ENCODE results near the gene SPATA31C1.

The SPATA31C1 gene

GRCh38 chr9:87882627-87883026 is 35.1 kb upstream of the SPATA31C1 start, which contains the start of gene SPATA31E1:
TSS of gene SPATA31E1 (plus strand) at chr9:87882877. CDS start at chr9:87882892, 15 bp downstream.
- Histone ChIP-seq H3K36me3 (replicated peaks; ENCODE audit: insufficient read depth, low read length) (no peaks in the 10 kb centered on the region), H4K20me1 (ENCODE audit: insufficient read depth, low read length) (no peaks in the 10 kb centered on the region), H3K4me2 (ENCODE audit: low read depth, low read length) (no peak within 1 kb of the TSS), H3K27me3 (replicated peaks; ENCODE audit: insufficient read depth, low read length) (no peaks in the 10 kb centered on the region), H3K4me3 (ENCODE audit: low read length) (no peak within 1 kb of the TSS), H3K27ac (ENCODE audit: low read length) (no peak within 1 kb of the TSS), H3K4me1 (ENCODE audit: low read length) (no peaks in the 10 kb centered on the region), H3F3A (ENCODE audit: insufficient read depth, low read length) (no peaks in the 10 kb centered on the region), H3K9ac (ENCODE audit: low read length) (no peak within 1 kb of the TSS), H3K9me2 (replicated peaks; ENCODE audit: insufficient read depth, low read length) (no peaks in the 10 kb centered on the region), H2AFZ (ENCODE audit: low read length) (no peak within 1 kb of the TSS), H3K79me2 (ENCODE audit: low read length) (no peaks in the 10 kb centered on the region), H3K9me3 (replicated peaks; ENCODE audit: insufficient read depth, low read length) (no peaks in the 10 kb centered on the region)
- TF ChIP-seq EZH2phosphoT487 (IDR thresholded peaks at IDR 0.05; ENCODE audit: low read length) (no peak), CTCF (IDR thresholded peaks at IDR 0.05; ENCODE audit: low read length) (no peak), EZH2 (optimal IDR thresholded peaks at IDR 0.05; ENCODE audit: low read depth, low read length) (no peak)
- no peak for DNase-seq

GRCh38 chr9:87883274-87883673 is 34.5 kb upstream of the SPATA31C1 start:
- no peaks in the 10 kb centered on the region for H3K36me3 ChIP-seq (replicated peaks; ENCODE audit: insufficient read depth, low read length)
- no peaks in the 10 kb centered on the region for H3K27me3 ChIP-seq (replicated peaks; ENCODE audit: insufficient read depth, low read length)
- H3K9me3 ChIP-seq (replicated peaks; ENCODE audit: insufficient read depth, low read length): no peaks in the 10 kb centered on the region
- TF ChIP-seq EZH2 (optimal IDR thresholded peaks at IDR 0.05; ENCODE audit: low read depth, low read length) (no peak), CTCF (IDR thresholded peaks at IDR 0.05; ENCODE audit: low read length) (no peak), EZH2phosphoT487 (IDR thresholded peaks at IDR 0.05; ENCODE audit: low read length) (no peak)
- H2AFZ ChIP-seq (ENCODE audit: low read length): no peak overlapping the region
- DNase-seq: no peak
- H3K27ac ChIP-seq (ENCODE audit: low read length): no peak overlapping the region
- H3K9me2 ChIP-seq (replicated peaks; ENCODE audit: insufficient read depth, low read length): no peaks in the 10 kb centered on the region
- no peaks in the 10 kb centered on the region for H3F3A ChIP-seq (ENCODE audit: insufficient read depth, low read length)
- H4K20me1 ChIP-seq (ENCODE audit: insufficient read depth, low read length): no peaks in the 10 kb centered on the region
- H3K4me2 ChIP-seq (ENCODE audit: low read depth, low read length): no peak overlapping the region
- H3K4me3 ChIP-seq (ENCODE audit: low read length): no peak overlapping the region
- no peaks in the 10 kb centered on the region for H3K79me2 ChIP-seq (ENCODE audit: low read length)
- no peak overlapping the region for H3K9ac ChIP-seq (ENCODE audit: low read length)
- no peaks in the 10 kb centered on the region for H3K4me1 ChIP-seq (ENCODE audit: low read length)

GRCh38 chr9:87883990-87884389 is 33.8 kb upstream of the SPATA31C1 start:
- Histone ChIP-seq H3K79me2 (ENCODE audit: low read length) (no peaks in the 10 kb centered on the region), H3K4me2 (ENCODE audit: low read depth, low read length) (no peak overlapping the region), H4K20me1 (ENCODE audit: insufficient read depth, low read length) (no peaks in the 10 kb centered on the region), H3F3A (ENCODE audit: insufficient read depth, low read length) (no peaks in the 10 kb centered on the region), H3K27ac (ENCODE audit: low read length) (no peak overlapping the region), H3K9ac (ENCODE audit: low read length) (no peak overlapping the region), H3K9me3 (replicated peaks; ENCODE audit: insufficient read depth, low read length) (no peaks in the 10 kb centered on the region), H3K36me3 (replicated peaks; ENCODE audit: insufficient read depth, low read length) (no peaks in the 10 kb centered on the region), H3K27me3 (replicated peaks; ENCODE audit: insufficient read depth, low read length) (no peaks in the 10 kb centered on the region), H3K9me2 (replicated peaks; ENCODE audit: insufficient read depth, low read length) (no peaks in the 10 kb centered on the region), H3K4me1 (ENCODE audit: low read length) (no peaks in the 10 kb centered on the region), H2AFZ (ENCODE audit: low read length) (no peak overlapping the region), H3K4me3 (ENCODE audit: low read length) (no peak overlapping the region)
- no peak for DNase-seq
- TF ChIP-seq EZH2 (optimal IDR thresholded peaks at IDR 0.05; ENCODE audit: low read depth, low read length): no peak
- no peak for TF ChIP-seq CTCF (IDR thresholded peaks at IDR 0.05; ENCODE audit: low read length)
- TF ChIP-seq EZH2phosphoT487 (IDR thresholded peaks at IDR 0.05; ENCODE audit: low read length): no peak

All from MM.1S (cell line).